ENCODE data around the gene MIF4GD.
A peak's percentile ranks its signal among the peaks of the same experiment; 100 is the strongest.

MIF4GD gene

DNA sequence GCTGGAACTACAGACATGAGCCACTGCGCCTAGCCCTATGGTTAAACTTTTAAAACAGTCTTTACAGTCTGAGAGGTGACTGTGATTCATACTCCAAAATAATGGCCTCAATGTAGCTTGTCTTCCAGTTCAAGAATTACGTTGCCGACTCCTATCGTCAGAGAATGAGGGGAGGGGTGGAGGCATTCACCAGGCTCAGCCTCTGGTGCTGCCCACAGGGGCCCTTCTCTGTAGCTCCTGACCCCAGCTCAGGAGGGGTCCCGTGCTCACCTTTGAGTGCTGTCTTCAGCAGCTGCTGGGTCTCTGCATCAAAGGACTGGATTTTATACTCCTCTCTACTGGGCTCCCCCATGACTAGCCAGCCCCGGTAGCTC lies 1.2 kb downstream of the MIF4GD start:
- no peak overlapping the region for H2BK120ac ChIP-seq (ENCODE audit: insufficient read depth, low read length, poor library complexity)
- no peak overlapping the region for H3K27ac ChIP-seq (ENCODE audit: low read depth, low read length)
- H3K9ac ChIP-seq (ENCODE audit: low read length) = no peak overlapping the region
- peak in 1 of 2 donors; percentile 11 for DNase-seq
- H3K14ac ChIP-seq (ENCODE audit: low read length) = no peak overlapping the region
- peaks cover 5% of the 10 kb centered on the region for H3K79me2 ChIP-seq (ENCODE audit: control insufficient read depth, insufficient read depth, low read length, poor library complexity)
- peaks cover 2% of the 10 kb centered on the region for H3K9me3 ChIP-seq (ENCODE audit: insufficient read depth, low read depth, low read length)
- WGBS (ENCODE audit: extremely low coverage, insufficient coverage, insufficient read length) = no CpG with 5 or more reads among the region's 6 CpGs
- peaks cover 0 to 10% of the 10 kb centered on the region in 2 experiments for H3K4me1 ChIP-seq (ENCODE audit: control insufficient read depth in 1 of 2, insufficient read depth in 2 of 2, low read length in 2 of 2)
- no peak overlapping the region for H2AK5ac ChIP-seq (ENCODE audit: low read length)
- H3K23ac ChIP-seq (ENCODE audit: low read length) = no peak overlapping the region
- H2AFZ ChIP-seq (ENCODE audit: insufficient read depth, low read length, poor library complexity) = peak overlapping the region; percentile 86
- no peak overlapping the region for H2BK5ac ChIP-seq (ENCODE audit: low read depth, low read length, poor library complexity)
- peak overlapping the region; percentile 96 for H3K4me2 ChIP-seq (ENCODE audit: low read length)
- H3K36me3 ChIP-seq (ENCODE audit: control insufficient read depth in 1 of 2, insufficient read depth in 2 of 2, low read length in 2 of 2) = peaks cover 19 to 23% of the 10 kb centered on the region in 2 experiments
- no peak overlapping the region for H3K18ac ChIP-seq (ENCODE audit: low read length)
- H2BK12ac ChIP-seq (ENCODE audit: low read length) = no peak overlapping the region
- no peak overlapping the region for H4K12ac ChIP-seq (ENCODE audit: low read depth, low read length)
- H4K91ac ChIP-seq (ENCODE audit: low read depth, low read length) = peak overlapping the region; percentile 20
- H3K4ac ChIP-seq (ENCODE audit: low read depth, low read length) = no peak overlapping the region
- H4K8ac ChIP-seq (ENCODE audit: low read depth, low read length) = peak overlapping the region; percentile 81
- H3K4me3 ChIP-seq (ENCODE audit: low read depth, low read length) = peak overlapping the region; percentile 90
- peaks cover 10% of the 10 kb centered on the region for H3K79me1 ChIP-seq (ENCODE audit: low read length)
- no peaks in the 10 kb centered on the region for H3K27me3 ChIP-seq (ENCODE audit: insufficient read depth, low read length)

GRCh38 chr17:75267411-75268232 lies 3.4 kb downstream of the MIF4GD start:
- Histone ChIP-seq H4K91ac (ENCODE audit: low read depth, low read length) (no peak overlapping the region), H3K79me2 (ENCODE audit: control insufficient read depth, insufficient read depth, low read length, poor library complexity) (peaks cover 5% of the 10 kb centered on the region), H2BK12ac (ENCODE audit: low read length) (no peak overlapping the region), H3K4me2 (ENCODE audit: low read length) (no peak overlapping the region), H3K4ac (ENCODE audit: low read depth, low read length) (no peak overlapping the region), H2BK5ac (ENCODE audit: low read depth, low read length, poor library complexity) (no peak overlapping the region), H4K8ac (ENCODE audit: low read depth, low read length) (no peak overlapping the region), H3K9me3 (ENCODE audit: insufficient read depth, low read depth, low read length) (no peaks in the 10 kb centered on the region), H3K14ac (ENCODE audit: low read length) (no peak overlapping the region), H3K23ac (ENCODE audit: low read length) (no peak overlapping the region), H2AK5ac (ENCODE audit: low read length) (no peak overlapping the region), H2AFZ (ENCODE audit: insufficient read depth, low read length, poor library complexity) (no peak overlapping the region), H3K9ac (ENCODE audit: low read length) (no peak overlapping the region), H3K4me1 (ENCODE audit: control insufficient read depth in 1 of 2, insufficient read depth in 2 of 2, low read length in 2 of 2) (peaks cover 1 to 10% of the 10 kb centered on the region in 2 experiments), H3K36me3 (ENCODE audit: control insufficient read depth in 1 of 2, insufficient read depth in 2 of 2, low read length in 2 of 2) (peaks cover 25 to 33% of the 10 kb centered on the region in 2 experiments), H4K12ac (ENCODE audit: low read depth, low read length) (no peak overlapping the region), H3K18ac (ENCODE audit: low read length) (no peak overlapping the region), H3K27ac (ENCODE audit: low read depth, low read length) (no peak overlapping the region), H3K4me3 (ENCODE audit: low read depth, low read length) (no peak overlapping the region), H3K79me1 (ENCODE audit: low read length) (peaks cover 10% of the 10 kb centered on the region), H3K27me3 (ENCODE audit: insufficient read depth, low read length) (no peaks in the 10 kb centered on the region), H2BK120ac (ENCODE audit: insufficient read depth, low read length, poor library complexity) (no peak overlapping the region)
- WGBS (ENCODE audit: extremely low coverage, insufficient coverage, insufficient read length) = no CpG with 5 or more reads among the region's 14 CpGs
- peak; percentile 25 to 58 for DNase-seq

GRCh38 chr17:75267153-75267410 lies 3.9 kb downstream of the MIF4GD start:
- no CpG with 5 or more reads among the region's 2 CpGs for WGBS (ENCODE audit: extremely low coverage, insufficient coverage, insufficient read length)
- DNase-seq = no peak
- H3K36me3 ChIP-seq (ENCODE audit: control insufficient read depth in 1 of 2, insufficient read depth in 2 of 2, low read length in 2 of 2) = peaks cover 25 to 33% of the 10 kb centered on the region in 2 experiments

GRCh38 chr17:75266316-75267152 lies 4.5 kb downstream of the MIF4GD start:
- peaks cover 9% of the 10 kb centered on the region for H3K79me2 ChIP-seq (ENCODE audit: control insufficient read depth, insufficient read depth, low read length, poor library complexity)
- H4K91ac ChIP-seq (ENCODE audit: low read depth, low read length) = no peak overlapping the region
- H3K4me3 ChIP-seq (ENCODE audit: low read depth, low read length) = no peak overlapping the region
- peaks cover 25 to 33% of the 10 kb centered on the region in 2 experiments for H3K36me3 ChIP-seq (ENCODE audit: control insufficient read depth in 1 of 2, insufficient read depth in 2 of 2, low read length in 2 of 2)
- no peak overlapping the region for H4K8ac ChIP-seq (ENCODE audit: low read depth, low read length)
- no peak overlapping the region for H3K4ac ChIP-seq (ENCODE audit: low read depth, low read length)
- H3K27me3 ChIP-seq (ENCODE audit: insufficient read depth, low read length) = no peaks in the 10 kb centered on the region
- H3K4me2 ChIP-seq (ENCODE audit: low read length) = no peak overlapping the region
- no CpG with 5 or more reads among the region's 13 CpGs for WGBS (ENCODE audit: extremely low coverage, insufficient coverage, insufficient read length)
- no peak overlapping the region for H3K9ac ChIP-seq (ENCODE audit: low read length)
- H3K4me1 ChIP-seq (ENCODE audit: control insufficient read depth in 1 of 2, insufficient read depth in 2 of 2, low read length in 2 of 2) = peaks cover 5 to 15% of the 10 kb centered on the region in 2 experiments
- H3K18ac ChIP-seq (ENCODE audit: low read length) = no peak overlapping the region
- no peak overlapping the region for H2BK12ac ChIP-seq (ENCODE audit: low read length)
- no peak overlapping the region for H3K23ac ChIP-seq (ENCODE audit: low read length)
- H3K14ac ChIP-seq (ENCODE audit: low read length) = no peak overlapping the region
- no peak overlapping the region for H2BK5ac ChIP-seq (ENCODE audit: low read depth, low read length, poor library complexity)
- H3K9me3 ChIP-seq (ENCODE audit: insufficient read depth, low read depth, low read length) = no peaks in the 10 kb centered on the region
- DNase-seq = no peak
- no peak overlapping the region for H2AFZ ChIP-seq (ENCODE audit: insufficient read depth, low read length, poor library complexity)
- no peak overlapping the region for H2AK5ac ChIP-seq (ENCODE audit: low read length)
- H3K27ac ChIP-seq (ENCODE audit: low read depth, low read length) = no peak overlapping the region
- H2BK120ac ChIP-seq (ENCODE audit: insufficient read depth, low read length, poor library complexity) = no peak overlapping the region
- H4K12ac ChIP-seq (ENCODE audit: low read depth, low read length) = no peak overlapping the region
- H3K79me1 ChIP-seq (ENCODE audit: low read length) = peaks cover 16% of the 10 kb centered on the region

More at GRCh38 chr17:75267153-75267410, 3.9 kb downstream of the MIF4GD start:
- no peak overlapping the region for H2AFZ ChIP-seq (ENCODE audit: insufficient read depth, low read length, poor library complexity)
- peaks cover 5 to 15% of the 10 kb centered on the region in 2 experiments for H3K4me1 ChIP-seq (ENCODE audit: control insufficient read depth in 1 of 2, insufficient read depth in 2 of 2, low read length in 2 of 2)
- H3K4me2 ChIP-seq (ENCODE audit: low read length) = no peak overlapping the region
- H2AK5ac ChIP-seq (ENCODE audit: low read length) = no peak overlapping the region
- H3K9ac ChIP-seq (ENCODE audit: low read length) = no peak overlapping the region
- no peak overlapping the region for H3K27ac ChIP-seq (ENCODE audit: low read depth, low read length)
- H3K9me3 ChIP-seq (ENCODE audit: insufficient read depth, low read depth, low read length) = no peaks in the 10 kb centered on the region
- H2BK5ac ChIP-seq (ENCODE audit: low read depth, low read length, poor library complexity) = no peak overlapping the region
- H3K79me1 ChIP-seq (ENCODE audit: low read length) = peaks cover 12% of the 10 kb centered on the region
- no peaks in the 10 kb centered on the region for H3K27me3 ChIP-seq (ENCODE audit: insufficient read depth, low read length)
- no peak overlapping the region for H3K23ac ChIP-seq (ENCODE audit: low read length)
- H2BK120ac ChIP-seq (ENCODE audit: insufficient read depth, low read length, poor library complexity) = no peak overlapping the region
- no peak overlapping the region for H4K12ac ChIP-seq (ENCODE audit: low read depth, low read length)
- H4K8ac ChIP-seq (ENCODE audit: low read depth, low read length) = no peak overlapping the region
- peaks cover 7% of the 10 kb centered on the region for H3K79me2 ChIP-seq (ENCODE audit: control insufficient read depth, insufficient read depth, low read length, poor library complexity)
- H4K91ac ChIP-seq (ENCODE audit: low read depth, low read length) = no peak overlapping the region
- H3K18ac ChIP-seq (ENCODE audit: low read length) = no peak overlapping the region
- no peak overlapping the region for H3K14ac ChIP-seq (ENCODE audit: low read length)
- no peak overlapping the region for H2BK12ac ChIP-seq (ENCODE audit: low read length)
- no peak overlapping the region for H3K4me3 ChIP-seq (ENCODE audit: low read depth, low read length)
- H3K4ac ChIP-seq (ENCODE audit: low read depth, low read length) = no peak overlapping the region

Measured in trophoblast cell (in vitro differentiated cells and primary cell).